Loucy (cell line): ENCODE measurements around the gene C1QL2.

Experiments used
- H2AFZ ChIP-seq: fragments of 200-600 bp; sonication (generic); 2 replicates; pipeline ENCODE4 v1.6.0; 2016; ENCODE audit warnings: antibody characterized with exemption, mild to moderate bottlenecking, low read length, moderate library complexity
- H3F3A ChIP-seq: fragments of 200-600 bp; 2 replicates; pipeline ENCODE4 v1.6.0; 2016; ENCODE audit warnings: antibody characterized with exemption, low read depth, mild to moderate bottlenecking
- H3K27me3 ChIP-seq: fragments of 200-600 bp; sonication (generic); 2 replicates; pipeline ENCODE4 v1.6.1; 2014; ENCODE audit warnings: low read length, mild to moderate bottlenecking; ENCODE audit not compliant: insufficient read depth, poor library complexity, severe bottlenecking
- H3K36me3 ChIP-seq: fragments of 200-600 bp; sonication (generic); 2 replicates; pipeline ENCODE4 v1.6.1; 2016; ENCODE audit warnings: low read length; ENCODE audit not compliant: insufficient read depth
- H3K4me1 ChIP-seq: fragments of 200-600 bp; sonication (generic); 2 replicates; pipeline ENCODE4 v1.5.1; 2014; ENCODE audit warnings: low read length, mild to moderate bottlenecking; ENCODE audit not compliant: insufficient read depth, poor library complexity, severe bottlenecking
- H3K4me2 ChIP-seq: fragments of 200-600 bp; sonication (generic); 2 replicates; pipeline ENCODE4 v1.6.0; 2014; ENCODE audit warnings: antibody characterized with exemption, low read length, low read depth, mild to moderate bottlenecking; ENCODE audit not compliant: poor library complexity, severe bottlenecking
- H3K4me3 ChIP-seq: fragments of 200-600 bp; sonication (generic); 2 replicates; pipeline ENCODE4 v1.5.1; 2014; ENCODE audit warnings: low read length, mild to moderate bottlenecking, mixed read lengths; ENCODE audit not compliant: poor library complexity, severe bottlenecking
- H3K79me2 ChIP-seq: fragments of 200-600 bp; sonication (generic); 2 replicates; pipeline ENCODE4 v1.6.1; 2014; ENCODE audit warnings: low read length; ENCODE audit not compliant: insufficient read depth
- H3K9ac ChIP-seq: fragments of 200-600 bp; sonication (generic); 2 replicates; pipeline ENCODE4 v1.6.0; 2014; ENCODE audit warnings: mild to moderate bottlenecking, low read depth, low read length, moderate library complexity; ENCODE audit not compliant: poor library complexity, severe bottlenecking
- H3K9me2 ChIP-seq: fragments of 200-600 bp; sonication (generic); replicated peaks from 2 replicates; pipeline ENCODE4 v1.6.1; 2016; ENCODE audit warnings: low read depth, low read length, mixed read lengths
- H3K9me3 ChIP-seq: fragments of 200-600 bp; sonication (generic); 2 replicates; pipeline ENCODE4 v1.6.1; 2014; ENCODE audit warnings: mild to moderate bottlenecking, antibody characterized with exemption, low read length, low read depth; ENCODE audit not compliant: insufficient read depth
- H4K20me1 ChIP-seq: fragments of 200-600 bp; sonication (generic); 2 replicates; pipeline ENCODE4 v1.6.0; 2014; ENCODE audit warnings: antibody characterized with exemption, low read length, mild to moderate bottlenecking; ENCODE audit not compliant: insufficient read depth, poor library complexity, severe bottlenecking
- CTCF ChIP-seq: fragments of 200-600 bp; sonication (generic); conservative IDR thresholded peaks from 2 replicates; pipeline ENCODE4 v1.5.1; 2014; ENCODE audit warnings: mild to moderate bottlenecking, antibody characterized with exemption, low read length
- EZH2phosphoT487 ChIP-seq: fragments of 200-600 bp; IDR thresholded peaks from 2 replicates; pipeline ENCODE4 v1.6.1; 2018; ENCODE audit warnings: antibody characterized with exemption, mild to moderate bottlenecking, moderate library complexity, borderline replicate concordance

The C1QL2 gene

GRCh38 chr2:119113489-119113770, 45.1 kb downstream of the C1QL2 start:
- no peak overlapping the region for H3K4me2 ChIP-seq
- no peak overlapping the region for H3K4me3 ChIP-seq
- H3K9ac ChIP-seq, result no peak overlapping the region
- no peak overlapping the region for H2AFZ ChIP-seq
- no peaks in the 10 kb centered on the region for H3K79me2 ChIP-seq
- no peak for TF ChIP-seq EZH2phosphoT487
- no peak for TF ChIP-seq CTCF
- no peaks in the 10 kb centered on the region for H3K9me2 ChIP-seq
- no peaks in the 10 kb centered on the region for H3K4me1 ChIP-seq
- no peaks in the 10 kb centered on the region for H4K20me1 ChIP-seq
- no peaks in the 10 kb centered on the region for H3K27me3 ChIP-seq
- no peaks in the 10 kb centered on the region for H3F3A ChIP-seq
- no peaks in the 10 kb centered on the region for H3K9me3 ChIP-seq
- H3K36me3 ChIP-seq, result no peaks in the 10 kb centered on the region

- H2AFZ ChIP-seq, result no peak overlapping the region
- no peaks in the 10 kb centered on the region for H3K79me2 ChIP-seq
- H4K20me1 ChIP-seq, result no peaks in the 10 kb centered on the region
- no peaks in the 10 kb centered on the region for H3K9me2 ChIP-seq
- H3K9ac ChIP-seq, result no peak overlapping the region
- H3F3A ChIP-seq, result no peaks in the 10 kb centered on the region
- no peak for TF ChIP-seq EZH2phosphoT487
- TF ChIP-seq CTCF, result no peak
- no peak overlapping the region for H3K4me3 ChIP-seq
- no peaks in the 10 kb centered on the region for H3K27me3 ChIP-seq
- no peaks in the 10 kb centered on the region for H3K9me3 ChIP-seq
- H3K4me2 ChIP-seq, result no peak overlapping the region
- no peaks in the 10 kb centered on the region for H3K36me3 ChIP-seq
- H3K4me1 ChIP-seq, result no peaks in the 10 kb centered on the region
Measured at GRCh38 chr2:119112770-119113488, 45.6 kb downstream of the C1QL2 start.

GRCh38 chr2:119112230-119112629, 46.3 kb downstream of the C1QL2 start:
- Histone ChIP-seq H3K4me1 (no peaks in the 10 kb centered on the region), H3K79me2 (no peaks in the 10 kb centered on the region), H2AFZ (no peak overlapping the region), H3K9me3 (no peaks in the 10 kb centered on the region), H3K27me3 (no peaks in the 10 kb centered on the region), H3K9ac (no peak overlapping the region), H3K4me2 (no peak overlapping the region), H4K20me1 (no peaks in the 10 kb centered on the region), H3K36me3 (no peaks in the 10 kb centered on the region), H3K4me3 (no peak overlapping the region), H3K9me2 (no peaks in the 10 kb centered on the region), H3F3A (no peaks in the 10 kb centered on the region)
- TF ChIP-seq EZH2phosphoT487 (no peak), CTCF (no peak)
